ENCODE results near the gene IL25.
"Not testable (repeated sequence)": the region's sequence is repeated elsewhere in the genome, so short reads cannot be mapped to it uniquely, and the experiment has no call there.

The IL25 gene

DNA sequence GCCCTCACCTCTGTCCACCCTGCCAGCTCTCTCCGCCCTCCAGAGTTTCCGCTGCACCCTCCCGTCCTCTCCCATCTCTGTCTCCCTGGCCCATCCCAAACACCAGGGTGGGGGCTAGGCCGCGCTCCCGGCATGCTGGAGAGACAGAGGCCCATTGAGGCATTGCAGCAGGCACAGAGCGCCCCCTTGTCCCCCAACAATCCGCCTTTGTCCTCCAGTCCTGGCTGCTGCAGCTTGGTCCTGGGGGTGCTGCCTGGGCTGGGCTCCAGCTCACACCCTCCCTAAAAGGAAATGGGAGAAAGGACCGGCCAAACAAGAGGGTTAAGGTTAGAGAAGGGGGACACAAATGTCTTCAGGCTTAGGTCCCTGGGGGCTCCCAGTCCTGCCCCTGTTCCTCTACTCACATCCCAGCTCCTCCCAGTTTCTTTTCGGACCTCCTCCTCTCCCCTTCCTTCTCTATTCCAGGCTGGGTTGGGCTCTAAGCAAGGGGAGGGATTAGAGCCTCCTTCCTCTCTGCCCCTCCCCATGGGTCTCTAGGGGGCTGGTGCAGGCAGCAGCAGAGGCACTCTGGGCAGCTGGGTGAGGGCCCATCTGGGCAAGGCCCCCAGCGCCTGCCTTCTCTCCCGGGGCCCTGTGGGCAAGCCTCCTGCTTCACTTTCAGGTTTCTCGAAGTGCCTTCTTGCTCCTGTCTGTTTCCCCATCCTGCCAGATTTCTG, 4.0 kb downstream of the IL25 start, which contains the start of gene CMTM5:
Gene CMTM5, plus strand, starts transcription at position 565 of the 716 bp plus-strand sequence. CDS start 206 bp downstream, outside the sequence.
- no peak for DNase-seq

DNA sequence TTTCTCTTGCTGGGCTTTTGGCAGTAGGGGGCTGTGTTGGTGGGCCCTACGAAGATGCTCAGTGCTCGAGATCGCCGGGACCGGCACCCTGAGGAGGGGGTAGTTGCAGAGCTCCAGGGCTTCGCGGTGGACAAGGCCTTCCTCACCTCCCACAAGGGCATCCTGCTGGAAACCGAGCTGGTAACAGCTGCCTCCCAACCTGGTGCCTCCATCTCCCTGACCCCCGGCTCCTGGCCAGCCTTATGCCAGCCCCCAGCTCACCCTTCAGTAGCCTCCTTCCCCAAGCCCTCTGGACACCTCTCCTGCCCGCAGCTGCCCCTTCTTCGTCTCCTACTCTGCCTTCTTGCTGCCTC, 4.6 kb downstream of the IL25 start:
- DNase-seq: no peak

DNA sequence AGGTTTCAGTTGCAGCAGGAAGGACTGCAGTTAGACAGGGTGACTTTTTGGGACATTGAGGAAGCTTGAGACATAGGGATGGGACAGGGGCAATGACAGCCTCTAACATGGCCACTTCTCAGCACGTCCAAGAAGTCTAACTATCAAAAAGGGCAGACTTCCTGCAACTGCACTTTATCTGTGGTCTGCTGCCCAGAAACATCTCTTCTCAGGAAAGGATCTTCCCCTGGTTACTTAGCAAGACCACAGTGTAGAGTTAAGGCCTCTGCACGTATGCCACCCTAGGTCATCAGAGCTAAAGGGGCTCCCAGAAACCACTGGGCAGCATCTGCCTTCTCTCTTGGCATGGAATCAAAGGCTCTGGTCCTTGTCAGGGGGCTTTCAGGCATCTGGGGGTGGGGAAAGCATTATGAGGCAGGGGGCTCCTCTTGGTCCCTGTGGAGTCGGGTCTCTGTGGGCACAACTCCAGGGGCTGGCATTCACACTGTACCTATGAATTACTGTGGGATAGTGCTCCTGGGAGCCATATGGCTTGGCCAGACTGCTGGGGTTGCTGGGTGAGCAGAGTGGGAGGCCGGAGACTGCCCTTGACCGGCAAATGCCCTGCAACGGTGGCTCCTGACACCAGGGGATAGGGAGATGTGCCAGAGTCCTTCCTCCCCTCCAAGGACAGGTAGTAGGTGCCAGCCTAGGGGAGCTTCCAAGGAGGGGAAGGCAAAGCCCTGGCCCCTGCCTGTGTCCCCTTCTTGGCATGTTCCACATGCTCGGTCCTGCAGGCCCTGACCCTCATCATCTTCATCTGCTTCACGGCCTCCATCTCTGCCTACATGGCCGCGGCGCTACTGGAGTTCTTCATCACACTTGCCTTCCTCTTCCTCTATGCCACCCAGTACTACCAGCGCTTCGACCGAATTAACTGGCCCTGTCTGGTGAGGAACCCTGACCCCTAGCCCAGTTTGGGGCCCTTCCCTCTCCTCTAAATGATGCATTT, 5.3 kb downstream of the IL25 start:
- DNase-seq: no peak

DNA sequence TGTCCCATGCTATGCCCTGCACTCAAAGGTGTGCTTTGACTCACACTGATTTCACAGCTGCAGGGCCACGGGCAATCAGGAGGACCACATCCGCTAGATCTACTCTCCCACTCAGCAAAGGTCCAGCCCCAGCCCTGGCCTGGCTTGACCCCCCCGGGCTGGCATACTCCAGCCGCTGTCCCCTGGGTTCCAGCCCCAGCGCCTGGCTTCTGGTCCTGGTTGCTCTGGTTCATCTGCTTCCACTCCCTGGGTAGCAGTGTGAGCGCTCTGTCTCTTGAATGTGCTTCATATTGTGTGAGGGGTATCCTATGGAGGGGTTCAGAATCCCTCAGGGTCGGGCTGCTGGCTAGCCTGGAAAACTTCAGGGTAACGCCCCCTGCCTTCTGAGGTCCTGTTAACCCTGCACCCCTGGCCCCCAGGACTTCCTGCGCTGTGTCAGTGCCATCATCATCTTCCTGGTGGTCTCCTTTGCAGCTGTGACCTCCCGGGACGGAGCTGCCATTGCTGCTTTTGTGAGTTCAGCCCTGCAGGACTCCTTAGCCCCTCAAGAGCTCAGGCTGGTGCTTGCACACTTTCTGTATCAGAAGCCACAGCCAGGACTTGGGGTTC, 6.1 kb downstream of the IL25 start:
- DNase-seq: no peak

DNA sequence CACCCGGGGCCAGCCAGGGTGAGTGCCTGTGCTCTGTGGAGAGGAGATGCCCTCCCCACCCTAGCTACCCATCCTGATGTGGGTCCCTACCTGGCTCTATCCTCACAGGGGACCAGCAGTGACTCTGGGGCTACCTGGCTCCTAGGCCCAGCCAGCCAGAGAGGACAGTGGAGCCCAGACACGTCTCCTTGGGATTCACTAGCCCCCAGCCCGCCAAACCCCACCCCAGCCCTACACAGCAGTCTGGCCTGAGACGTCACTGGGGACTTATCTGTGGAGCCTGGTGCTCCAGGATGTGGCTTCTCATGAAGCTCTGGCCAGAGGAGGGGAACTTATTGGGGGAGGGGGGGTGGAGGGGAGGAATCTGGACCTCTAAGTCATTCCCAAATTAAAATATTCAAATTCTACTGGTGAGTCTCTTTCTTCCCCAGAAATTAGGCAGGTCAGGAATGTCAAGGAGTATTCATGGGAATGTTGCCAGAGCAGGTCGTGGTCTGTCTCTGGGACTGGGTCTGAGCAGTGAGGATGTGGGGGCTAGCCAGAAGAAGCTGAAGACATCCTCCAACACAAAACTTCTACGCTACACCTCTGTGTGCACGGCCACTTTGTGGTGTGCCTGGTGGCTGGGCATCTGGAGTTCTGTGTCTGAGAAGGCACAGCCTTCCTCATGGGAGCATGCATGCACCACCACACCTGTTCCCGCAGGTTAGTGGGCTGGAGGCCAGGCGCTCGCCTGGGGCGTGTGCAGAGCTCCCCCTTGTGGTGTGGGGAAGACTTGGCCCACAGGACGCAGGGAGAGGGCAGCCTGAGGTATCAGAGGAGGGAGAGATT, 7.0 kb downstream of the IL25 start:
- peak; percentile 75 for DNase-seq

DNA sequence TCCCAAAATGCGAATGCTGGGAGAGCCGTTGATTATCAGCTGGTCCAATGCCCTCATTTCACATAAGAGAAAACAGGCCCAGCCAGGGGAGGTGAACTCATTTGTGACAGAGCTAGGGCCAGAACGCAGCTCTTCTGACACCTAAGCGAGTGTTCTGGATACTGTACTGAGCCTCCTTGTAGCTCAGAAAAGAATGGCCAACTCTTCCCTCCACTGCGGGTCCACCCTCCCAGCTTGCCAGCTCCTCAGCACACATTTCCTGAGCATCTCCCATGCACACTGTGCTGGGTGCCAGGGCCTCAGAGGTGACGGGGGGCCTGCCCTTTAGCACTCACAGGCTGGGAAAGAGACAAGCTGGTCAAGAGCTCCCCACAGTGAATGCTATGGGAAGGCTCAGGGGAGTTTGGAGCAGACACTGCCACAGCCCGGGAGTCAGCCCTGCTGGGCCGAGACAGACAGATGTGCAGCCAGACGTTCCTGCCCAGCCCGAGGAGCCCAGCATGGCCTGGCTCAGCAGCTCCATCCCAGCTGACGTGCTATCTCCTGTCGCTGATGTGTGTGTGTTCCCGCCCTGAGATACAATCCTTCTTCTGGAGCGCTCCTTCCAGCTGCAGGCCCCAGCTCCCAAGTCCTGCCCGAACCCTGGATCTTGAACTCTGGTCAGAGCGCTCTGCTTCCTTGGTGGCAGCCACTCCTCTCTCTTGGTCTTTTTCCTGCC, 7.7 kb downstream of the IL25 start:
- no peak for DNase-seq

DNA sequence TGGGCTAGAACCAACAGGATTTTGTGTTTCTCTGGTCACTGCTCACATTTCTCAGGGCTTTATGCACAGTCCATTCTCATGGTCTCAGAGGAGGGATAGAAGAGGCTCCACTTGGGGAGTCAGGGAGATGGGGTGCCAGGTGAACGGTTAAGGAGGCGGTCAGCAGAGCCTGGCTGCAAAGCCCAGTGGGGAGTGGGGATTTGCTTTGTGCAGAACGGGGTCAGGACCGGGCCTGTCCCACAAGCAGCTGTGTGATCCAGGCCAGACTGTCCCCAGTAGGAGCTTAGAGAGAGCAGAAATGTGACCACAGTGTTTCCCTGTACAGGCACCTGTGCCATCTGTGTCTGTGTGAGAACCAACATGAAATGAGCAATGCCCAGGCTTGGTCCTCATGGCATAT, 8.4 kb downstream of the IL25 start:
- DNase-seq: no peak

DNA sequence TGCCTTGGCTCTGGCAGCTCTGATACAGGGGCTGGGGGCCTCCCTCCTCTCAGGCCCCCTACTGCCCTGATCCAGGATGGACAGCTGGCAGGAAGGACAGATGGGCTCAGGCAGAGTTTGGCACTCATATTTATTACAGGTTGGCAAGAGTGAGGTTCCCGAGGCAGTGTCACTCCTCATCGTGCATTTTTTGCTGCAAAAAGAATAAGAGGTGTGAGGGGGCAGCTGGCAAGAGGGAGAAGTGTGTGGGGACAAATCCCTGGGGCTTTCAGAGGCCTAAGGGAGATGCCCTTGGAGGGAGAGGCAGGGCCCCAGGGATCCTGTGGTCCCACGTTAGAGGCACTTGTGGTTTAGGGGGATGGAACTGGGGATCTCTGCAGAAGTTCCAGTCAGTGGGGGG, 9.3 kb downstream of the IL25 start:
- no peak for DNase-seq

DNA sequence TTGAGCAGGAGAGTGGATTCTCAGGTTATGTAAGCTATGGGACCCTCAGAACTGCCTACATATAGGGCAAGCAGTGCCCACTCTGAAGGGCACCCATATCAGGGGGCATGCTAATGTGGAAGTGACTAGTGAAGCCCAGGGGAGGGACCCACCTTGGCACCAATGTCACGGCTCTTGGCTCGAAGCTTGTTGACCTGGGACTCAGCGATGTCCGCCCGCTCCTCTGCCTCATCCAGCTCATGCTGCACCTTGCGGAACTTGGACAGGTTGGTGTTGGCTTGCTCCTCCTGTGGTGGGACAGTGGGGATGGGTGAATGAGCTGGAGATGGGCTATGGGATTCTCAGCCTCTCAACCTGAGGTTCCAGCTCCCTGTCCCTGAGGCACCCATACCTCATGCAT, 9.7 kb downstream of the IL25 start:
- DNase-seq: no peak

DNA sequence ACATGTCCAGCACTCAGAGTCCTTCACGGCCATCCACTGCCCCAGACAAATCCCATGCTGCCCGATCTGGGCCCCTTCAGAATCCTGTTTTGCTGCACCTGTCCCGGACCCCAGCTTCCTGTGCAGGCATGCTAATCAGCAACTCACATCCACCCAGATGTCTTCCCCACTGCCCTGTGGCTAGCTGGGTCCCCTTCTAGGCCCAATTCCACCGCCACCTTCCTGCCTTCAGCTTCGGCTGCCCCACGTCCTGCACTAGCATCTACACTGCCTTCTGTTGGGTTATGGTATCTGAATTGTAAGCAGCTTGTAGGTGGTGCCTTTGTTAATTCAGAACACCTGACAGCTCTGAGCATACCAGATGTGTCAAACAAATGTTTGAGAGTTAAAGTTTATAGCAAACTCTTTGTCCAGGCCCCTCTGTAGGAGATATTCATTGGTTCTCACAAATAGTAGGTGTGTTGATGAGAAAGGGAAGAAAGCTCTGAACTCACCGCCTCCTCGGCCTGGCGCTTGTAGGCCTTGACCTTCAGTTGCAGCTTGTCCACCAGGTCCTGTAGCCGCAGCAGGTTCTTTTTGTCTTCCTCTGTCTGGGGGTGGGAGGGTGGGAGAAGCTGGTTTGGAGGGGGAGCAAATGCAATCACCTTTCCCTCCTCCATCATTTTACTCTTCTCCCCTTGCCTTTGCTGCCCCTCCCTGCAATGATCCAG, 10.3 kb downstream of the IL25 start:
- no peak for DNase-seq

DNA sequence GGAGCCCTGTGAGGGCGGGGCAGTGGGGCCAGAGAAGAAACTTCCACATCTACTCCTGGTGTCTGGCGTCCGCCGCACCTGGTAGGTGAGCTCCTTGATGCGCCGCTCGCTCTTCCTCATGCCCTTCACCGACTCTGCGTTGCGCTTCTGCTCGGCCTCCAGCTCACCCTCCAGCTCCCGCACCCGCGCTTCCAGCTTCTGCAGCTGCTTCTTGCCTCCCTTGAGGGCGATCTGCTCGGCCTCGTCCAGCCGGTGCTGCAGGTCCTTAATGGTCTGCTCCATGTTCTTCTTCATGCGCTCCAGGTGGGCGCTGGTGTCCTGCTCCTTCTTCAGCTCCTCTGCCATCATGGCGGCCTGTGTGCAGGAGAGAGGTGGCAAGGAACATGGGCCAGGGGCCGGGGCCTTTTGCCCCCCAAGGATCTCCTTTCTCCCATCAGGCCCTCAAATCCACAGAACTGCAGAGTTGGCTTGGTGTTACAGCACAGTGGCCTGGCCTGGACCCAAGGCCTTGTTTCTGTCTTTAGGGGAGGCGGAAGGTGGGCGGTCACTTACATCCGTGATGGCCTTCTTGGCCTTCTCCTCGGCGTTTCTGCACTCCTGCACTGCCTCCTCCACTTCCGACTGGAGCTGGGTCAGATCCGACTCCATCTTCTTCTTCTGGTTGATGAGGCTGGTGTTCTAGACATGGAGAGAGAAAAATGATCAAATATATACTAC, 11.9 kb downstream of the IL25 start:
- no peak for DNase-seq

DNA sequence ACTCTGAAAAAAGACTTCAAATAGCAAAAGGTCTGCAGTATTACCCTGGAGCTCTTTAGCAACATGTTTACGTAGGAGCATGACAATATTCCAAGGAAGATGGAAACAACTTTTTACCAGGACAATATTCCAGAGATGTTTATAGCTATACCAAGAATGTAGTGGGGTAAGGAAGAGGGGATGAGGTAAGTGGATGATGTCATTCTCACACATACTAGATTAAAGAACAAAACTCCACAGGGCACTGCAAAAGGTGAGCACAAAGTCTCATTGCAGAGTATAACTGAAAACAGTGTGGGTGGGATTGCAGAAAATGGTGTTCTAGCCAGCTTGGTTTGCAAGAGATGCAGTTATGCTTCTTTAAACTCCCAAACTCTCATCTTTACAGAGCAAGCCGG, 12.6 kb downstream of the IL25 start:
- no peak for DNase-seq

DNA sequence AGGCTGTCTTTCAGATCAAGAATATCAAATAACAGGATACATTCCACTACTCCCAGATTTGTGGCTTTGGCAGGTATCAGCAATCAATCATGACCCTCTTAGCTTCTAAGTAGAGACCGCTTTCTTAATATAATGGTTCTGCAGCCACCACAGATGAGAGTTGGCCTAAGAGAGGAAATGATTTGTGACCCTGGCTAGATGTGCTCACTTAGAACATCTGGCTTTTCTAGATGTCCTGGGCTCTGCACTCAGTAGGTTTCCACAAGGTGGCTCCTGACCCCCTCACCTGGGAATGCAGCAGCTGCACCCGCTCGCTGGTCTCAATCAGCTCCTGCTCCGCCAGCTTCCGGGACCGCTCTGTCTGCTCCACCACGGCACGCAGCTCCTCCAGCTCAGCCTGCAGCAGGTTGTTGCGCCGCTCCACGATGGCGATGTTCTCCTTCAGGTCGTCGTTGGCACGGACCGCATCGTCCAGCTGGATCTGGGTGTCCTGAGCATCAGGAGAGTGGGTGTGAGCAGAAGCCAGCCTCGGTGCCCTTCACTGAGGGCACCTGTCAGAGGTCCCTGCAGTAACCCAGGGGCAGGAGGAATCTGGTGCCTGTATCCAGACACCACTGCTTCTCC, 13.1 kb downstream of the IL25 start:
- DNase-seq: no peak

DNA sequence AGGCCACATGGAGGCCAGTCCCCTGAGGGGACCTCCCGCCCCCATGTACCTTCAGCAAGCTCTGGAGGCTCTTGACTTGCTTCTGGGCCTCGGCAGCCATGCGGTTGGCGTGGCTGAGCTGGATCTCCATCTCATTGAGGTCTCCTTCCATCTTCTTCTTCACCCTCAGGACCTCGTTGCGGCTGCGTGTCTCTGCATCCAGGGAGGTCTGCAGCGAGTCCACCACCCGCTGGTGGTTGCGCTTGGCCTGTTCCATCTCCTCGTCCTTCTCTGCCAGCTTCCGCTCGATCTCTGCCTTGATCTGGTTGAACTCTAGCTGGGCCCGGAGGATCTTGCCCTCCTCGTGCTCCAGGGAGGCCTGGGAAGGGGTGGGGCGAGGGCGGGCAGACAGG, 13.7 kb downstream of the IL25 start:
- not testable (repeated sequence) for DNase-seq

DNA sequence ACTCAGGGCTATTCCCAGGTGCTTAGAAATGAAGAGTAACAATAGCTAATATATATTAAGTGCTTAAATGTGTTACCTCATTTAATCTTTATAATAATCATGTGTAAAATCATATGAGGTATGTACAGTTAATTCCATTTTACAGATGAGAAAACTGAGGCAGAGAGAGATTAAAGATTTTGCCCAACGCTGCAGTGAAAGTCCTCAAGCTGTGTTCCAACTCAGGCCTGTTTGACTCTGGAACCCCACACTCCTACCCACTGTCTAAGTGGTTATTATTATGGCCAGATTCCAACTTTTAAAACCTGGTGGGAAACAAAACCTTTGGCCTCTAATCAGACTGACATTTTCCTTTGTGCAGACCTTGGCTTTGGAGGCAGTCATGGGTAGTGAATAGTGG, 14.4 kb downstream of the IL25 start:
- no peak for DNase-seq

DNA sequence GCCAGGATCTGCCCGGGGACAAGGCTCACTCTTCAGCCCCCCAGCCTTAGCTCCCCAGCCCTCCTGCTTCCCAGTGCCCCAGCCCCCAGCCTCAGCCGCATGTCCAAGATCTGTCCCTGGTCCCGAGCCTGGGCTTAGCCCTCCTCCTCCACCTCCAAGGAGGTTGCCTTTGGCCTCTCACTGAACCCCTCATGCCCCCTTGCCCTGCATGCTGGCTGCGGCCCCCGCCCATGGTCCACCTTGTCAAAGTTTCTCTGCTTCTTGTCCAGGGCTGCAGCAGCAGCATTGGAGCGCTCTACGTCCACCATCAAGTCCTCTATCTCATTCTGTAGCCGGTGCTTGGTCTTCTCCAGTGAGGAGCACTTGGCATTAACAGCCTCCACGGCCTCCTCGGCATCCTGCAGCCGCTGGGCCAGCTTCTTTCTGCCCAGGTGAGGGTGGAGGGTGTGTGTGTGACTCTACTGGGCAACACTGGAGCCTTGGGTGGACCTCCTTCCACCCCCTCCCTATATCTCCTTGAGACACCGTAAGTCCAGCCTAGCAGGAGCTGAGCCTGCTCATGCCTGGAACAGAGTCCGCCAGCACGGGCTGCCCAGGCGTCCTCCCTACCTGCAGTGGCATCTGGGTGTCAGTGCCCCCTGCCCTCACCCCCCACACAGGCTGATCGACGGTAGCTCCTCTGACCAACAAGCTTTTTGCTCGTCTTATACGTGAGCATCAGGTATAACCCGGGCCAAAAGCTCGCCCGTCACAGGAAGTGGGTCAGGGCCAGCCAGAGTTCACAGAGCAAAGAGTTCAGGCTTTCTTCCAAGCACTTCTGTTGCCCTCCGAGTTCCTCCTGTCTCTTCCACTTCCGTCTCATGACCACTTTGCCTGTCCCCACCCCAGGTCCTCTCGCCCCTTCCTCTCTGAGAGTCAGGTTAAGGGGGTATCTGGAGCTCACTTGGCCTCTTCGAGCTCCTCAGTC, 15.6 kb downstream of the IL25 start:
- no peak for DNase-seq

DNA sequence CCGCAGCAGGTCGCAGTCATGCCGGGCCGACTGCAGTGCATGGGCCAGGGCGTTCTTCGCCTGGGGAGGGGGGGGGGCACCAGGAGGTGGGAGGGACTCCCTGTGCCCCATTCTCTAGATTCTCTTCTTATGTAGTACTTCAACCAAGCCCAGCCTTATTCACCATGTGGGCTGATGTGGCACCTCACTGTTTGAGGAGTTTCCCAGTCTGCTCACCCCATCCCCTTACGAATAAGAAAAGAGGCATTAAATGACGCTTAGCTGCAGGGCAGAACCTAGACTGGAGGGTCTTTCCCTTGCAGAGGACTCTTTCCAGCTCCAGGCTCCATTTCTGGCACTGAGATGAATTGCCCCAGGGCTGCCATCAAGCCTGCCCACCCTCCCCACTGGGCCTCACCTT, 16.4 kb downstream of the IL25 start:
- DNase-seq: no peak

DNA sequence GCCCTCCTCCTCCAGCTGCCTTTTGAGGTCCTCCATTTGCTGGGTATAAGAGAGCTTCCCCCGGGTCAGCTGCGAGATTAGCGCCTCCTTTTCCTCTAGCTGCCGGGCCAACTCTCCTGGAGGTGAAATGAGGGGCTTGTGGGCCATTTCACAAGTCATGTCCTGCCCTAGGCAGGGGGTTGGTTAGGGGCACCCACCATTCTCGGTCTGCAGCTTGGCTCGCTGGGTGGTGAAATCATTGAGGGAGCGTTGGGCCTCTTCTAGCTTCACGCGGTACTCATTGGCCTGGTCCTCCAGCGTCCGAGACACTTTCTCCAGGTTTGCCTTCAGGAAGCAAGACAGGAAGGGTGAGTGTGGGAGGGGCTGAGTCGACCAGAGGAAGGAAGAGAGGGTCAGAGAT, 16.8 kb downstream of the IL25 start:
- no peak for DNase-seq

DNA sequence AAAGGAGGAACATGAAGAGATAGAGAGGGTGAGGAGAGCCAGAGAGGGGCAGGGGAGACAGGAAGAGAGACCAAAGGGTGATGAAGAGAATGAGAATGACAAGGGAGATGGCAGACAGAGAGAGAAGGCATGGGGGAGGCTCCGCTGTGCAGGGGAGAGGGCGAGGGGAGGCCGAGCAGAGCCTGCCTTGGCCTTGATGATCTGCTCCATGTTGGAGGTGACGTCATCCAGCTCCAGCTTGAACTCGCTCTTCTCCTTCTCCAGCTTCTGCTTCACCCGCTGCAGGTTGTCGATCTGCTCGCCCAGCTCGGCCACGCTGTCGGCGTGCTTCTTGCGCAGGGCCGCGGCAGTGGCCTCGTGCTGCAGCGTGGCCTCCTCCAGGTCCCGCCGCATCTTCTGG, 17.3 kb downstream of the IL25 start:
- DNase-seq: not testable (repeated sequence)
